ENCODE data around the gene CPEB3. TPM values are rescaled to one million over a fixed set of nuclear protein-coding genes. Genes with fewer than 3 reads are reported as not detected.

The CPEB3 gene
- total and polyA plus RNA-seq, 4 donors: 1.1 to 5.1 (median 2.8) TPM

DNA sequence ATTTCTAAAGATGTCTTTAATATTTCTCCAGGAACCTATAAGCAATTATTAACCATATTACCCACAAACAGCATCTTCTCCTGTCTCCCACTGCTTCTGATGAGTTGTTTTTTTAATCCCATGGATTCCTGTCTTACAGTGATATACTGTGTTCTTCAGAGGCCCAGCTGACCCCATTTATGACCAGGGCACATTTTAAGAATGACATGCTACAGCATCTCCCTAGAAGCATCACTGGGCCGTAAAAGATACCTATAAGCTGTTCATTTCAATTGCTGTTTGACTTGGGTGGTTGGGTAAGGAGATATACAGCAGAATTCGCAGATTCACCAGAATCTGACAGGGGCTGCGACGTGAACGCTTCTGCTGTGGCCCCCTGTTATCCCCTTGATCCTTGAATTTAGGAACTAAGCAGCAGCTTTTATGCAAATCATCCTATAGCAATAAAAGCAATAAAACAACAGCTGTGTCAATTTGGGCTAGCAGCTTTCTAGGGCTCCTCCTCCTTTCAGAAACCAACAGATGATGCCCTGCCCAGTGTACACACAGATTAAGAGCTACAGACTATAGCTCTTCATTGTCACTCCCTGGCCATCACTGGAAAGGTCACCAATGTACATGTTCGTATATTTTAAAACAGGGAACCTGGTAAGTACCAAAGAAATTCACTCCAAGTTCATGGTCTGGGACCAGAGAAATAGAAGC, 86.8 kb downstream of the CPEB3 start:
- no peak for ATAC-seq (ENCODE audit: insufficient read depth, low FRiP score)

DNA sequence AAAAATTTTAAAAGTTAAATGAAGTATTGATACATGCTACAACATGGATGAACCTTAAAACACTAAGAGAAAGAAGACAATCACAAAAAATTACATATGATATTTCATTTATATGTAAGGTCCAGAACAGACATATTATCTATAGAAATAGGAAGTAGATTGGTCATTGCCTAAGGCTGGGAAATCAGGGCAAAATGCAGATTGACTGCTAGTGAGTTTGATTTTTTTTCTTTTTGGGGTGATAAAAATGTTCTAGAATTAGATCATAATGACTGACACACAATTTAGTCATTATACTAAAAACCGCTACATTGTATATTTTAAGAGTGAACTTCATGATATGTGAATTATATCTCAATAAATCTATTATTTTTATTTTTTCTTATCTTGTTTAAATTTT, 88.3 kb downstream of the CPEB3 start:
- Histone ChIP-seq H3K4me3 (no peak overlapping the region), H3K27ac (ENCODE audit: low read depth in 1 of 2, low read length in 1 of 2) (no peak overlapping the region), H3K36me3 (ENCODE audit: control insufficient read depth in 4 of 4, insufficient read depth in 4 of 4, low read length in 4 of 4) (no peaks in the 10 kb centered on the region), H3K9me3 (ENCODE audit: control insufficient read depth in 4 of 4, insufficient read depth in 3 of 4, low read length in 3 of 4) (no peaks in the 10 kb centered on the region), H3K9ac (ENCODE audit: insufficient read depth in 1 of 2, low read length in 2 of 2) (no peak overlapping the region), H3K4me1 (ENCODE audit: control insufficient read depth in 5 of 5, insufficient read depth in 5 of 5, low read length in 5 of 5) (peaks cover 0 to 15% (median 0%) of the 10 kb centered on the region in 5 donors), H3K27me3 (ENCODE audit: control insufficient read depth in 3 of 3, insufficient read depth in 3 of 3, low read length in 2 of 3) (no peaks in the 10 kb centered on the region)
- ATAC-seq (ENCODE audit: insufficient read depth, low FRiP score) (no peak), DNase-seq (no peak)
- WGBS, 2 donors: 98 to 100% methylated on average over 1 of the region's 1 CpG
- TF ChIP-seq, protein P1, sequence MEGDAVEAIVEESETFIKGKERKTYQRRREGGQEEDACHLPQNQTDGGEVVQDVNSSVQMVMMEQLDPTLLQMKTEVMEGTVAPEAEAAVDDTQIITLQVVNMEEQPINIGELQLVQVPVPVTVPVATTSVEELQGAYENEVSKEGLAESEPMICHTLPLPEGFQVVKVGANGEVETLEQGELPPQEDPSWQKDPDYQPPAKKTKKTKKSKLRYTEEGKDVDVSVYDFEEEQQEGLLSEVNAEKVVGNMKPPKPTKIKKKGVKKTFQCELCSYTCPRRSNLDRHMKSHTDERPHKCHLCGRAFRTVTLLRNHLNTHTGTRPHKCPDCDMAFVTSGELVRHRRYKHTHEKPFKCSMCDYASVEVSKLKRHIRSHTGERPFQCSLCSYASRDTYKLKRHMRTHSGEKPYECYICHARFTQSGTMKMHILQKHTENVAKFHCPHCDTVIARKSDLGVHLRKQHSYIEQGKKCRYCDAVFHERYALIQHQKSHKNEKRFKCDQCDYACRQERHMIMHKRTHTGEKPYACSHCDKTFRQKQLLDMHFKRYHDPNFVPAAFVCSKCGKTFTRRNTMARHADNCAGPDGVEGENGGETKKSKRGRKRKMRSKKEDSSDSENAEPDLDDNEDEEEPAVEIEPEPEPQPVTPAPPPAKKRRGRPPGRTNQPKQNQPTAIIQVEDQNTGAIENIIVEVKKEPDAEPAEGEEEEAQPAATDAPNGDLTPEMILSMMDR (IDR thresholded peaks at IDR 0.05; ENCODE audit: control extremely low read depth, extremely low read depth): no peak

More for the DNA sequence above, 86.8 kb downstream of the CPEB3 start:
- WGBS, 2 donors: 93 to 96% methylated on average over 6 of the region's 6 CpGs
- TF ChIP-seq, protein P1 (IDR thresholded peaks at IDR 0.05; ENCODE audit: control extremely low read depth, extremely low read depth): no peak
- Histone ChIP-seq H3K9me3 (ENCODE audit: control insufficient read depth in 4 of 4, insufficient read depth in 3 of 4, low read length in 3 of 4) (no peaks in the 10 kb centered on the region), H3K4me1 (ENCODE audit: control insufficient read depth in 5 of 5, insufficient read depth in 5 of 5, low read length in 5 of 5) (peaks cover 0 to 15% (median 3%) of the 10 kb centered on the region in 5 donors), H3K36me3 (ENCODE audit: control insufficient read depth in 4 of 4, insufficient read depth in 4 of 4, low read length in 4 of 4) (no peaks in the 10 kb centered on the region), H3K9ac (ENCODE audit: insufficient read depth in 1 of 2, low read length in 2 of 2) (no peak overlapping the region), H3K4me3 (no peak overlapping the region), H3K27ac (ENCODE audit: low read depth in 1 of 2, low read length in 1 of 2) (no peak overlapping the region), H3K27me3 (ENCODE audit: control insufficient read depth in 3 of 3, insufficient read depth in 3 of 3, low read length in 2 of 3) (no peaks in the 10 kb centered on the region)
- peak in 1 of 3 donors; percentile 10 for DNase-seq

DNA sequence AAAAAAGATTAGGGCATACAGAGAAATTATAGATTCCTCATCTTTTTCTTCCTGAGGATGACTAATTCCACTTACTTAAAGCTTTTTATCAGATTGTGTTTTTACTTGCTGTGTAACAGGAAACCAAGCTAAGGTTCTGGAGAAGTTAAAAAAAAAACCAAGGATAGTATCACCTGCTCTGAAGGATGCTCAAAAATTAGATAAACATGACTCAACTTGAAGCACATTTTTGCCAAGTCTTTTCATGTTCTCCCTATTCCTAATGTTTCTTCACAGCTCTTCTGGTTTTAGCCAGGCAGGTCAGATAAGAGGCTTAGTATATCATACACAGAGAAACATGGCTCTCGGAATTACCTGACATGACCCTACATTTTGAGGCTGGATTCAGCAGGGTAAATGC, 90.3 kb downstream of the CPEB3 start:
- Histone ChIP-seq H3K4me1 (ENCODE audit: control insufficient read depth in 5 of 5, insufficient read depth in 5 of 5, low read length in 5 of 5) (peaks cover 0 to 15% (median 0%) of the 10 kb centered on the region in 5 donors), H3K4me3 (no peak overlapping the region), H3K9me3 (ENCODE audit: control insufficient read depth in 4 of 4, insufficient read depth in 3 of 4, low read length in 3 of 4) (no peaks in the 10 kb centered on the region), H3K9ac (ENCODE audit: insufficient read depth in 1 of 2, low read length in 2 of 2) (no peak overlapping the region), H3K36me3 (ENCODE audit: control insufficient read depth in 4 of 4, insufficient read depth in 4 of 4, low read length in 4 of 4) (no peaks in the 10 kb centered on the region), H3K27me3 (ENCODE audit: control insufficient read depth in 3 of 3, insufficient read depth in 3 of 3, low read length in 2 of 3) (no peaks in the 10 kb centered on the region), H3K27ac (ENCODE audit: low read depth in 1 of 2, low read length in 1 of 2) (no peak overlapping the region)
- 66 to 91% methylated on average over 1 of the region's 1 CpG for WGBS, 2 donors
- TF ChIP-seq, protein P1 (IDR thresholded peaks at IDR 0.05; ENCODE audit: control extremely low read depth, extremely low read depth): no peak
- no peak for DNase-seq
- ATAC-seq (ENCODE audit: insufficient read depth, low FRiP score): no peak
